K562 (cell line): Measurements from ENCODE around the gene CNGA3. TPM values are rescaled to one million over a fixed set of nuclear protein-coding genes. Genes with fewer than 3 reads are reported as not detected.

Experiments used
- ATAC-seq: fragments of 200-7000 bp; cut with Tn5 transposase; 3 replicates; pipeline ENCODE4 v1.9.1; 2020; ENCODE audit warnings: moderate library complexity
- BruUV-seq: library from RNA; stranded (reverse); fragments of 400-500 nt; replicated peaks from 2 replicates; lab custom pipeline; 2021; lab: Mats Ljungman, UMichigan
- CTCF ChIA-PET: fragments of 300-600 bp; formaldehyde crosslinking; extraction: SDS; loops from one replicate; lab custom pipeline; 2021; ENCODE audit warnings: low intra/inter-chr PET ratio; lab: Yijun Ruan, JAX
- POLR2A ChIA-PET: fragments of 300-600, 350-650 bp; sonication (Branson Sonifier 250); formaldehyde crosslinking; extraction: SDS; loops from one replicate; lab custom pipeline; 2021; ENCODE audit warnings: antibody characterized with exemption, inconsistent platforms; lab: Yijun Ruan, JAX
- DNase-seq, 4 experiments: peaks; one replicate each; pipeline versions ENCODE4 v3.0.0 to v3.0.0-alpha.2; 2011 to 2018; ENCODE audit warnings: low spot score in 3 of 4, mixed read lengths in 3 of 4; ENCODE audit errors: extremely low read depth in 1 of 4
- FAIRE-seq: peaks from 2 replicates; lab custom pipeline; 2011; peaks lifted over from hg19 to GRCh38; lab: Jason Lieb, UNC
- H2AFZ ChIP-seq: 2 replicates; pipeline ENCODE4 v1.6.0; 2011; ENCODE audit warnings: low read depth, low read length, control low read depth, inconsistent platforms
- H3K27ac ChIP-seq: fragments of 200-600 bp; 3 replicates; pipeline ENCODE4 v1.8.0; 2011; ENCODE audit warnings: low read depth, mild to moderate bottlenecking, control low read depth, inconsistent platforms, low read length, moderate library complexity, mixed read lengths; ENCODE audit errors: extremely low read depth
- H3K27me3 ChIP-seq, 2 experiments: fragments of 300-600 bp in 1 of 2; 2 replicates in 1 of 2; 3 replicates in 1 of 2; pipeline versions ENCODE4 v1.6.0 to v1.8.0; 2011; ENCODE audit warnings: inconsistent platforms in 2 of 2, low read length in 2 of 2, mild to moderate bottlenecking in 1 of 2, mixed read lengths in 1 of 2, moderate library complexity in 1 of 2; ENCODE audit not compliant: control insufficient read depth in 2 of 2, insufficient read depth in 2 of 2
- H3K36me3 ChIP-seq: fragments of 300-600 bp; 3 replicates; pipeline ENCODE4 v1.8.0; 2011; ENCODE audit warnings: mild to moderate bottlenecking, low read length, inconsistent platforms; ENCODE audit not compliant: control insufficient read depth, insufficient read depth
- H3K4me1 ChIP-seq, 2 experiments: fragments of 200-600 bp in 1 of 2; replicated peaks in 1 of 2; 2 replicates in 1 of 2; 3 replicates in 1 of 2; pipeline versions ENCODE4 v1.5.1 to v1.8.0; 2011; ENCODE audit warnings: inconsistent platforms in 2 of 2, low read length in 2 of 2, mild to moderate bottlenecking in 1 of 2, mixed read lengths in 1 of 2, moderate library complexity in 1 of 2; ENCODE audit not compliant: control insufficient read depth in 2 of 2, insufficient read depth in 2 of 2
- H3K4me2 ChIP-seq: 2 replicates; pipeline ENCODE4 v1.6.1; 2011; ENCODE audit warnings: low read length, control low read depth, inconsistent platforms, mixed read lengths; ENCODE audit not compliant: insufficient read depth
- H3K4me3 ChIP-seq: fragments of 200-600 bp; sonication (generic), shearing (Covaris generic); 2 replicates; pipeline ENCODE4 v1.5.1; 2016; ENCODE audit warnings: control low read depth, inconsistent platforms
- H3K79me2 ChIP-seq: fragments of 200-600 bp; 3 replicates; pipeline ENCODE4 v1.8.0; 2011; ENCODE audit warnings: low read length, inconsistent platforms; ENCODE audit not compliant: control insufficient read depth, insufficient read depth
- H3K9ac ChIP-seq, 2 experiments: 2 replicates each; pipeline versions ENCODE4 v1.6.0 to v1.6.1; 2011; ENCODE audit warnings: low read depth in 2 of 2, low read length in 2 of 2, control low read depth in 1 of 2, inconsistent platforms in 1 of 2, mild to moderate bottlenecking in 1 of 2, mixed read lengths in 1 of 2; ENCODE audit not compliant: insufficient read depth in 1 of 2
- H3K9me1 ChIP-seq: one replicate; pipeline ENCODE4 v1.6.0; 2011; ENCODE audit warnings: inconsistent platforms, mild to moderate bottlenecking, low read length, moderate library complexity; ENCODE audit not compliant: control insufficient read depth, insufficient read depth
- H3K9me3 ChIP-seq: replicated peaks from 2 replicates; pipeline ENCODE4 v1.5.1; 2011; ENCODE audit warnings: low read depth, low read length, inconsistent platforms; ENCODE audit not compliant: control insufficient read depth, insufficient read depth
- H4K20me1 ChIP-seq: replicated peaks from 2 replicates; pipeline ENCODE4 v1.6.1; 2011; ENCODE audit warnings: low read length, inconsistent platforms, mixed read lengths; ENCODE audit not compliant: control insufficient read depth, insufficient read depth
- MYC ChIP-seq, 2 experiments: fragments of 250-450 bp in 1 of 2; sonication (Bioruptor Pico) in 1 of 2; IDR thresholded peaks; 2 replicates each; pipeline versions ENCODE4 v1.5.1 to v1.6.1; 2012 to 2021; ENCODE audit warnings: low read depth in 2 of 2, borderline replicate concordance in 1 of 2, improper control_type of control experiment in 1 of 2, low read length in 1 of 2, mild to moderate bottlenecking in 1 of 2, moderate library complexity in 1 of 2
- WGBS: fragments of 100-300 bp; shearing (Covaris generic); methylation state at CpG from one replicate; pipeline ENCODE4 v1.1.6; 2016; ENCODE audit warnings: low coverage, mixed read lengths; ENCODE audit not compliant: insufficient coverage; ENCODE audit errors: missing lambda C conversion rate; 5-methylcytosine and 5-hydroxymethylcytosine counted together
- in situ Hi-C: fragments of 300-500 bp; cut with MboI; formaldehyde crosslinking; loops from 4 replicates; pipeline ENCODE4 v1.15.0; 2018; ENCODE audit warnings: inconsistent platforms, mixed read lengths
- intact Hi-C: fragments of 100-400 bp; cut with micrococcal nuclease; formaldehyde crosslinking; loops from 2 replicates; pipeline ENCODE4 v1.14.2; 2022
- polyA plus RNA-seq, 8 experiments: library from polyadenylated mRNA; depleted of rRNA in 4 of 8; stranded (reverse) in 5 of 8; unstranded in 3 of 8; fragments of >200 nt; fragmentation: Nextera tagmentation in 2 of 8; fragmentation: Illumina TruSeq in 1 of 8; extraction: Ambion mirVana in 2 of 8; extraction: Trizol in 1 of 8; gene quantifications; 2 replicates each; pipeline versions ENCODE4 v1.2.1 to v1.2.3, GENCODE V29; 2011 to 2014; ENCODE audit warnings: inconsistent platforms in 1 of 8, missing spikeins in 1 of 8
- total RNA-seq, 7 experiments: library from RNA; depleted of rRNA in 6 of 7; stranded (reverse); fragments of >200 nt in 6 of 7; fragmentation: Illumina TruSeq in 2 of 7; extraction: Trizol in 2 of 7; gene quantifications; 2 replicates each; pipeline versions ENCODE4 v1.2.1 to v1.2.3, GENCODE V29; 2011 to 2021; ENCODE audit warnings: low replicate concordance in 1 of 7
- TF ChIP-seq, protein P1 (sequence below), 2 experiments: fragments of 450-650 bp; IDR thresholded peaks; 2 replicates each; pipeline ENCODE4 v1.6.1; 2018; ENCODE audit warnings: mild to moderate bottlenecking in 2 of 2, low read depth in 1 of 2; ENCODE audit not compliant: partially characterized antibody in 2 of 2
- TF ChIP-seq, protein P2 (sequence below), 3 experiments: IDR thresholded peaks in 2 of 3; conservative IDR thresholded peaks in 1 of 3; 2 replicates each; pipeline ENCODE4 v1.5.1; 2011 to 2012; ENCODE audit warnings: low read length in 3 of 3, mild to moderate bottlenecking in 3 of 3, control low read depth in 2 of 3, improper control_type of control experiment in 1 of 3, inconsistent platforms in 1 of 3, low read depth in 1 of 3, mixed read lengths in 1 of 3, moderate library complexity in 1 of 3; ENCODE audit not compliant: insufficient read depth in 2 of 3

The CNGA3 gene
- total and polyA plus RNA-seq, 9 of the 15 experiments (the other 6 are each of a cell fraction or from before 2014, with no cell fraction given) = not detected

DNA sequence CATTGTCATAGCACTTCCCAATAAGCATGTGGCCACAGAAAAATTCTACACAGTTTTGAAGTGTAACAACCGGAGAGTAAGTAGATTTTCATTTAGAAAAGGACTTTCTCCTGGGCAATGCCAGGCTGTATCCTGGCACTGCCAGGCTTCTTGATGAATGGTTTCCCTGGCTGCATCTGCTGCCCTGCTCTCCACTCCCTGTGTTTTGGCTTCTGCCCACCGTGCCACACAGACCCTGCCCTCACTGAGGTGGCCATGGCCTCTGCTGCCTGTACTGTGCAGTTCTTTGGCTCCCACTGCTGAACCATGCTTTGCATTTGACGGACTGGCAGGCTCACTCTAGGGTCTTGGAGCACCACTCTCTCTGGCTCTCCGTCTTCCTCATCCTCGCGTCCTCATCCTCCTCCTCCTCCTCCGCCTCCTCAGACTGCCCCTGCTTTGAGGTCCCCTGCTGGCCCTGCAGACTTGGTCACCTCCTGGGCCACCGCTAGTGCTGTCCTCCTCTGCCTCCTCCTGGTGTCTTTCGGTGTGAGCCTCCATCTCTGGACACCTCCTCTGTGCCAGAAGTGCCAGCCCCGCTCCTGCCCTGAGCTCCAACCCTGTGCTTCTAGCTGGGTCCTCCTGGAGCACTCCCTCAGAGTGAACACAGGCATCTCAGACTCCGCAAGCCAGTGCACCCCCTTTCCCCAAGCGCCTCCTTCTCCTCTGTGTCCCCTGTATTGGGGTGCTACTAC lies 45.9 kb upstream of the CNGA3 start:
- in situ Hi-C loops (no loop called here), intact Hi-C loops (no loop called here)
- no peak overlapping the region for H3K4me3 ChIP-seq
- no peaks in the 10 kb centered on the region for H3K9me3 ChIP-seq
- no TSS peak for BruUV-seq
- peak; percentile 43; the same call in 1 of the 3 replicates for ATAC-seq
- H3K9ac ChIP-seq = no peak overlapping the region
- no peaks in the 10 kb centered on the region for H3K79me2 ChIP-seq
- DNase-seq = no peak
- H2AFZ ChIP-seq = no peak overlapping the region
- H3K9me1 ChIP-seq = no peaks in the 10 kb centered on the region
- no peak for FAIRE-seq
- no peak overlapping the region for H3K4me2 ChIP-seq
- CTCF ChIA-PET = no interaction called here
- POLR2A ChIA-PET = interaction anchor here (0.6 kb wide), 1 partner anchor 112 kb away, joined by 3 read pairs; no protein-coding TSS in a partner anchor
- no peaks in the 10 kb centered on the region for H3K4me1 ChIP-seq
- WGBS = under 1% methylated on average over 11 of the region's 12 CpGs
- H3K27me3 ChIP-seq = peaks cover 9 to 33% of the 10 kb centered on the region in 2 experiments; a peak in 4 of 5 replicates
- TF ChIP-seq, protein P1, sequence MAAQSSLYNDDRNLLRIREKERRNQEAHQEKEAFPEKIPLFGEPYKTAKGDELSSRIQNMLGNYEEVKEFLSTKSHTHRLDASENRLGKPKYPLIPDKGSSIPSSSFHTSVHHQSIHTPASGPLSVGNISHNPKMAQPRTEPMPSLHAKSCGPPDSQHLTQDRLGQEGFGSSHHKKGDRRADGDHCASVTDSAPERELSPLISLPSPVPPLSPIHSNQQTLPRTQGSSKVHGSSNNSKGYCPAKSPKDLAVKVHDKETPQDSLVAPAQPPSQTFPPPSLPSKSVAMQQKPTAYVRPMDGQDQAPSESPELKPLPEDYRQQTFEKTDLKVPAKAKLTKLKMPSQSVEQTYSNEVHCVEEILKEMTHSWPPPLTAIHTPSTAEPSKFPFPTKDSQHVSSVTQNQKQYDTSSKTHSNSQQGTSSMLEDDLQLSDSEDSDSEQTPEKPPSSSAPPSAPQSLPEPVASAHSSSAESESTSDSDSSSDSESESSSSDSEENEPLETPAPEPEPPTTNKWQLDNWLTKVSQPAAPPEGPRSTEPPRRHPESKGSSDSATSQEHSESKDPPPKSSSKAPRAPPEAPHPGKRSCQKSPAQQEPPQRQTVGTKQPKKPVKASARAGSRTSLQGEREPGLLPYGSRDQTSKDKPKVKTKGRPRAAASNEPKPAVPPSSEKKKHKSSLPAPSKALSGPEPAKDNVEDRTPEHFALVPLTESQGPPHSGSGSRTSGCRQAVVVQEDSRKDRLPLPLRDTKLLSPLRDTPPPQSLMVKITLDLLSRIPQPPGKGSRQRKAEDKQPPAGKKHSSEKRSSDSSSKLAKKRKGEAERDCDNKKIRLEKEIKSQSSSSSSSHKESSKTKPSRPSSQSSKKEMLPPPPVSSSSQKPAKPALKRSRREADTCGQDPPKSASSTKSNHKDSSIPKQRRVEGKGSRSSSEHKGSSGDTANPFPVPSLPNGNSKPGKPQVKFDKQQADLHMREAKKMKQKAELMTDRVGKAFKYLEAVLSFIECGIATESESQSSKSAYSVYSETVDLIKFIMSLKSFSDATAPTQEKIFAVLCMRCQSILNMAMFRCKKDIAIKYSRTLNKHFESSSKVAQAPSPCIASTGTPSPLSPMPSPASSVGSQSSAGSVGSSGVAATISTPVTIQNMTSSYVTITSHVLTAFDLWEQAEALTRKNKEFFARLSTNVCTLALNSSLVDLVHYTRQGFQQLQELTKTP (IDR thresholded peaks at IDR 0.05; ENCODE audit: low read depth in 1 of 2, partially characterized antibody in 2 of 2) = no peak
- TF ChIP-seq, protein P2, sequence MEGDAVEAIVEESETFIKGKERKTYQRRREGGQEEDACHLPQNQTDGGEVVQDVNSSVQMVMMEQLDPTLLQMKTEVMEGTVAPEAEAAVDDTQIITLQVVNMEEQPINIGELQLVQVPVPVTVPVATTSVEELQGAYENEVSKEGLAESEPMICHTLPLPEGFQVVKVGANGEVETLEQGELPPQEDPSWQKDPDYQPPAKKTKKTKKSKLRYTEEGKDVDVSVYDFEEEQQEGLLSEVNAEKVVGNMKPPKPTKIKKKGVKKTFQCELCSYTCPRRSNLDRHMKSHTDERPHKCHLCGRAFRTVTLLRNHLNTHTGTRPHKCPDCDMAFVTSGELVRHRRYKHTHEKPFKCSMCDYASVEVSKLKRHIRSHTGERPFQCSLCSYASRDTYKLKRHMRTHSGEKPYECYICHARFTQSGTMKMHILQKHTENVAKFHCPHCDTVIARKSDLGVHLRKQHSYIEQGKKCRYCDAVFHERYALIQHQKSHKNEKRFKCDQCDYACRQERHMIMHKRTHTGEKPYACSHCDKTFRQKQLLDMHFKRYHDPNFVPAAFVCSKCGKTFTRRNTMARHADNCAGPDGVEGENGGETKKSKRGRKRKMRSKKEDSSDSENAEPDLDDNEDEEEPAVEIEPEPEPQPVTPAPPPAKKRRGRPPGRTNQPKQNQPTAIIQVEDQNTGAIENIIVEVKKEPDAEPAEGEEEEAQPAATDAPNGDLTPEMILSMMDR (IDR thresholded peaks at IDR 0.05 in 2 of 3, conservative IDR thresholded peaks at IDR 0.05 in 1 of 3; ENCODE audit: insufficient read depth in 2 of 3, low read depth in 1 of 3, low read length in 3 of 3) = peak in 1 of 3 experiments; percentile 29; a peak in 1 of 6 replicates
- TF ChIP-seq MYC (IDR thresholded peaks at IDR 0.05; ENCODE audit: low read depth, low read length) (no peak), MYC (CRISPR knock-in tag; IDR thresholded peaks at IDR 0.05; ENCODE audit: borderline replicate concordance, low read depth) (no peak)
- no peak overlapping the region for H3K27ac ChIP-seq
- H3K36me3 ChIP-seq = no peaks in the 10 kb centered on the region
- no peaks in the 10 kb centered on the region for H4K20me1 ChIP-seq
